PC-9 (cell line): ENCODE results near the gene CLEC4M. TPM values are rescaled to one million over a fixed set of nuclear protein-coding genes. Genes with fewer than 3 reads are reported as not detected.
"Not testable (repeated sequence)": the region's sequence is repeated elsewhere in the genome, so short reads cannot be mapped to it uniquely, and the experiment has no call there.

ENCODE experiments used
- BruUV-seq: library from RNA; stranded (reverse); fragments of 400-500 nt; replicated peaks from 2 replicates; lab custom pipeline; 2021; lab: Mats Ljungman, UMichigan
- CTCF ChIA-PET: fragments of 300-600 bp; sonication (Branson Sonifier 250); formaldehyde crosslinking; loops from one replicate; lab custom pipeline; 2022; ENCODE audit warnings: antibody characterized with exemption; lab: Charles Lee
- POLR2A ChIA-PET: fragments of 300-600 bp; sonication (Branson Sonifier 250); formaldehyde crosslinking; loops from one replicate; lab custom pipeline; 2022; ENCODE audit warnings: antibody characterized with exemption; ENCODE audit not compliant: unreplicated experiment; lab: Charles Lee
- DNase-seq, 2 experiments: peaks; one replicate each; pipeline versions ENCODE4 v3.0.0 to v3.0.0-alpha.2; 2015 to 2022; ENCODE audit warnings: mixed read lengths in 1 of 2
- H2AFZ ChIP-seq: fragments of 200-600 bp; sonication (generic); 2 replicates; pipeline ENCODE4 v1.8.1; 2017; ENCODE audit warnings: antibody characterized with exemption
- H3F3A ChIP-seq: fragments of 200-600 bp; sonication (generic); 2 replicates; pipeline ENCODE4 v1.8.1; 2017; ENCODE audit warnings: antibody characterized with exemption, mild to moderate bottlenecking, low read depth; ENCODE audit not compliant: insufficient read depth
- H3K27ac ChIP-seq: fragments of 200-600 bp; sonication (generic); 2 replicates; pipeline ENCODE4 v1.6.1; 2016; ENCODE audit warnings: mixed run types
- H3K27me3 ChIP-seq: fragments of 200-600 bp; sonication (generic); 2 replicates; pipeline ENCODE4 v1.6.1; 2016; ENCODE audit warnings: low read depth, mixed run types; ENCODE audit not compliant: insufficient read depth
- H3K36me3 ChIP-seq: fragments of 200-600 bp; sonication (generic); 2 replicates; pipeline ENCODE4 v1.6.1; 2016; ENCODE audit warnings: low read depth, mixed run types
- H3K4me1 ChIP-seq: fragments of 200-600 bp; sonication (generic); replicated peaks from 2 replicates; pipeline ENCODE4 v1.6.1; 2016; ENCODE audit warnings: mixed run types; ENCODE audit not compliant: insufficient read depth
- H3K4me2 ChIP-seq: fragments of 200-600 bp; sonication (generic); 2 replicates; pipeline ENCODE4 v1.6.1; 2017; ENCODE audit warnings: mixed run types
- H3K4me3 ChIP-seq: fragments of 200-600 bp; sonication (generic); 2 replicates; pipeline ENCODE4 v1.6.1; 2016; ENCODE audit warnings: mixed run types
- H3K79me2 ChIP-seq: fragments of 200-600 bp; sonication (generic); 2 replicates; pipeline ENCODE4 v1.6.1; 2017; ENCODE audit warnings: low read depth, mixed run types
- H3K9me2 ChIP-seq: fragments of 200-600 bp; sonication (generic); 2 replicates; pipeline ENCODE4 v1.8.1; 2017; ENCODE audit warnings: mild to moderate bottlenecking; ENCODE audit not compliant: insufficient read depth
- H3K9me3 ChIP-seq: fragments of 200-600 bp; sonication (generic); 2 replicates; pipeline ENCODE4 v1.8.1; 2016; ENCODE audit warnings: low read depth; ENCODE audit not compliant: insufficient read depth
- H4K20me1 ChIP-seq: fragments of 200-600 bp; sonication (generic); 2 replicates; pipeline ENCODE4 v1.8.1; 2017; ENCODE audit not compliant: insufficient read depth
- EZH2 ChIP-seq: fragments of 200-600 bp; sonication (generic); IDR thresholded peaks from 2 replicates; pipeline ENCODE4 v1.8.0; 2017; ENCODE audit warnings: antibody characterized with exemption, low read depth
- intact Hi-C: fragments of 100-400 bp; cut with micrococcal nuclease; formaldehyde crosslinking; loops from one replicate; pipeline ENCODE4 v1.10.0; 2022; ENCODE audit not compliant: unreplicated experiment
- total RNA-seq: library from RNA; stranded (reverse); gene quantifications from 2 replicates; pipeline ENCODE4 v1.2.3, GENCODE V29; 2021
- TF ChIP-seq, protein P1 (sequence below): fragments of 200-600 bp; sonication (generic); conservative IDR thresholded peaks from 2 replicates; pipeline ENCODE4 v1.6.1; 2017; ENCODE audit warnings: mixed run types, antibody characterized with exemption, mild to moderate bottlenecking, moderate library complexity

CLEC4M gene
- total RNA-seq, 1 experiment from 2014 or later, result not detected

DNA sequence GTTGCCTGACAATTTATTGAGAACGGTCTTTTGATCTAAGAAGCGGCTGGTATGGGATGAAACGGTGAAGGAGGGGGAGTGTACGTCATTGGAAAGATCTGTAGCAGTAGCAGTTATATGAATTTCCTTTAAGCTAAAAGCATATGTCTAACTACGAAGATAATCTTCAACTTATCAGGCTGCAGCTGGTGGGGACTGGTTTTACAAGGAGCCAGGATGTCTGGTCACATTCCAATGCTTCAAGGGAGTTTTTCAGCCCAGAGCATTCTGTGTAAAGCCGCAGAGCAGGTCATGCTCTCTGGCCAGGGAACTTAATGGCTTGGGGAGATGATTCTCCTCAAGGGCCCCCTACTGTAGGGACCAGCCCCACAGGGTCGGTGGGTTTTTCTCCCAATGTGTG, 29.2 kb downstream of the CLEC4M start:
- Histone ChIP-seq H3K36me3 (no peaks in the 10 kb centered on the region), H4K20me1 (no peaks in the 10 kb centered on the region), H3K79me2 (no peaks in the 10 kb centered on the region), H3F3A (peaks cover 19% of the 10 kb centered on the region; the same call in 1 of the 2 replicates), H3K4me3 (no peak overlapping the region; the same call in 1 of the 2 replicates), H3K4me2 (peak overlapping the region; percentile 53), H3K27me3 (no peaks in the 10 kb centered on the region), H3K9me2 (no peaks in the 10 kb centered on the region), H3K27ac (peak overlapping the region; percentile 42; the same call in 1 of the 2 replicates), H2AFZ (no peak overlapping the region), H3K9me3 (peaks cover 7% of the 10 kb centered on the region; the same call in 1 of the 2 replicates), H3K4me1 (peaks cover 25% of the 10 kb centered on the region)
- CTCF ChIA-PET, result no interaction called here
- peak; percentile 47 to 89 for DNase-seq
- TF ChIP-seq EZH2, result no peak
- TF ChIP-seq, protein P1, sequence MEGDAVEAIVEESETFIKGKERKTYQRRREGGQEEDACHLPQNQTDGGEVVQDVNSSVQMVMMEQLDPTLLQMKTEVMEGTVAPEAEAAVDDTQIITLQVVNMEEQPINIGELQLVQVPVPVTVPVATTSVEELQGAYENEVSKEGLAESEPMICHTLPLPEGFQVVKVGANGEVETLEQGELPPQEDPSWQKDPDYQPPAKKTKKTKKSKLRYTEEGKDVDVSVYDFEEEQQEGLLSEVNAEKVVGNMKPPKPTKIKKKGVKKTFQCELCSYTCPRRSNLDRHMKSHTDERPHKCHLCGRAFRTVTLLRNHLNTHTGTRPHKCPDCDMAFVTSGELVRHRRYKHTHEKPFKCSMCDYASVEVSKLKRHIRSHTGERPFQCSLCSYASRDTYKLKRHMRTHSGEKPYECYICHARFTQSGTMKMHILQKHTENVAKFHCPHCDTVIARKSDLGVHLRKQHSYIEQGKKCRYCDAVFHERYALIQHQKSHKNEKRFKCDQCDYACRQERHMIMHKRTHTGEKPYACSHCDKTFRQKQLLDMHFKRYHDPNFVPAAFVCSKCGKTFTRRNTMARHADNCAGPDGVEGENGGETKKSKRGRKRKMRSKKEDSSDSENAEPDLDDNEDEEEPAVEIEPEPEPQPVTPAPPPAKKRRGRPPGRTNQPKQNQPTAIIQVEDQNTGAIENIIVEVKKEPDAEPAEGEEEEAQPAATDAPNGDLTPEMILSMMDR, result no peak
- intact Hi-C loops, result loop anchor here (10.0 kb wide), 1 partner anchor 437 kb away; no protein-coding TSS in a partner anchor
- BruUV-seq, result no TSS peak
- POLR2A ChIA-PET, result interaction anchor here (0.7 kb wide), 1 partner anchor 9 kb away, joined by 3 read pairs; no protein-coding TSS in a partner anchor

DNA sequence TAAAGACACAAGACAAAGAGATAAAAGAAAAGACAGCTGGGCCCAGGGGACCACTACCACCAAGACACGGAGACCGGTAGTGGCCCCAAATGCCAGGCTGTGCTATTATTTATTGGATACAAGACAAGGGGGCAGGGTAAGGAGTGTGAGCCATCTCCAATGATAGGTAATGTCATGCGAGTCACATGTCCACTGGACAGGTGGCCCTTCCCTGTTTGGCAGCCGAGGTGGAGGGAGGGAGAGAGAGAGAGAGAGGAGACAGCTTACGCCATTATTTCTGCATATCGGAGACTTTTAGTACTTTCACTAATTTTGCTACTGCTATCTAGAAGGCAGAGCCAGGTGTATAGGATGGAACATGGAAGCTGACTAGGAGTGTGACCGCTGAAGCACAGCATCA, 29.7 kb downstream of the CLEC4M start:
- H3K36me3 ChIP-seq, H4K20me1 ChIP-seq, H3K27me3 ChIP-seq, CTCF ChIA-PET, POLR2A ChIA-PET, H3K9me2 ChIP-seq, H3K9me3 ChIP-seq, DNase-seq, H3K4me3 ChIP-seq, H3K79me2 ChIP-seq, BruUV-seq, H2AFZ ChIP-seq: not testable (repeated sequence)
- intact Hi-C loops, result loop anchor here (10.0 kb wide), 1 partner anchor 438 kb away; no protein-coding TSS in a partner anchor
- peak overlapping the region; percentile 42; the same call in 1 of the 2 replicates for H3K27ac ChIP-seq
- H3F3A ChIP-seq, result peaks cover 19% of the 10 kb centered on the region; the same call in 1 of the 2 replicates
- peaks cover 25% of the 10 kb centered on the region for H3K4me1 ChIP-seq
- peak overlapping the region; percentile 53; the same call in 1 of the 2 replicates for H3K4me2 ChIP-seq

DNA sequence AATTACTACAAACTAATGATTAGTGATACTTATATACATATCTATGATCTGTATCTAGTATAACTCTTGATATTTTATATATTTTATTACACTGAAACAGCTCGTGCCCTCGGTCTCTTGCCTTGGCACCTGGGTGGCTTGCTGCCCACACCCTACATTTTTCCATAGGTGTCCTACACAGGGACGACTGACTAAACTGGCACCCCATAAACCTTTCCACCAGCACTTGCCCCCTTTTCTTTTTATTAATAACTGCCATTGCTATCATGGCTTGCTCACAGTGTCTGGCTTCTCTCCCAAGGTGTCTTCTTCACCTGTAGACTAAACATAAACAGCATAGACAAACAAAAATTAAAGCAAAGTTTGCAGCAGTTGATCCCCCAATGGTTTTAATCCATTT, 30.4 kb downstream of the CLEC4M start:
- no peak for TF ChIP-seq EZH2
- TF ChIP-seq, protein P1, result no peak
- intact Hi-C loops, result loop anchor here (10.0 kb wide), 1 partner anchor 439 kb away; no protein-coding TSS in a partner anchor
- Histone ChIP-seq H3K9me3 (peaks cover 7% of the 10 kb centered on the region; the same call in 1 of the 2 replicates), H3K4me1 (peaks cover 25% of the 10 kb centered on the region), H2AFZ (no peak overlapping the region), H4K20me1 (no peaks in the 10 kb centered on the region), H3K27ac (no peak overlapping the region), H3K79me2 (no peaks in the 10 kb centered on the region), H3K4me2 (no peak overlapping the region), H3K9me2 (no peaks in the 10 kb centered on the region), H3K4me3 (no peak overlapping the region), H3K36me3 (no peaks in the 10 kb centered on the region), H3F3A (peaks cover 19% of the 10 kb centered on the region; the same call in 1 of the 2 replicates), H3K27me3 (no peaks in the 10 kb centered on the region)
- DNase-seq, result no peak
- ChIA-PET CTCF (no interaction called here), POLR2A (no interaction called here)
- no TSS peak for BruUV-seq
